Gastroesophageal sphincter (tissue), 4 donors: ENCODE measurements around the gene PTPN4. TPM values are rescaled to one million over a fixed set of nuclear protein-coding genes. Genes with fewer than 3 reads are reported as not detected.

Experiments
- ATAC-seq: fragments of 150-250 bp; one replicate; pipeline ENCODE4 v1.9.1; 2016; ENCODE audit warnings: mild to moderate bottlenecking, moderate library complexity
- H3K27ac ChIP-seq, 4 donors: fragments of 200-600 bp; sonication (generic) in 3 of 4; 1 replicate in 3 of 4; 2 replicates in 1 of 4; pipeline ENCODE4 v1.5.1; 2016 to 2019
- H3K27me3 ChIP-seq: fragments of 200-600 bp; sonication (generic); one replicate; pipeline ENCODE4 v1.5.1; 2019
- H3K36me3 ChIP-seq, 2 donors: fragments of 200-600 bp; sonication (generic); one replicate each; pipeline ENCODE4 v1.5.1; 2019; ENCODE audit warnings: control low read depth in 1 of 2
- H3K4me1 ChIP-seq, 3 donors: fragments of 200-600 bp; sonication (generic); 1 replicate in 2 of 3; 2 replicates in 1 of 3; pipeline ENCODE4 v1.5.1; 2016 to 2019; ENCODE audit warnings: control low read depth in 2 of 3
- H3K4me3 ChIP-seq, 2 donors: fragments of 200-600 bp; sonication (generic); one replicate each; pipeline ENCODE4 v1.5.1; 2019; ENCODE audit warnings: mild to moderate bottlenecking in 1 of 2, moderate library complexity in 1 of 2
- H3K9me3 ChIP-seq, 3 donors: fragments of 200-600 bp; sonication (generic); one replicate each; pipeline ENCODE4 v1.5.1; 2017 to 2019; ENCODE audit warnings: control low read depth in 2 of 3
- EP300 ChIP-seq: sonication (generic); formaldehyde crosslinking; IDR thresholded peaks from one replicate; pipeline ENCODE4 v1.6.1; 2017; ENCODE audit warnings: antibody characterized with exemption, mild to moderate bottlenecking
- POLR2A ChIP-seq, 2 donors: fragments of 450-650 bp; IDR thresholded peaks; one replicate each; pipeline ENCODE4 v1.6.1; 2017; ENCODE audit warnings: antibody characterized with exemption in 2 of 2, mild to moderate bottlenecking in 2 of 2, moderate library complexity in 1 of 2
- POLR2AphosphoS5 ChIP-seq: sonication (generic); formaldehyde crosslinking; IDR thresholded peaks from one replicate; pipeline ENCODE4 v1.6.1; 2017; ENCODE audit warnings: antibody characterized with exemption
- WGBS, 2 donors: methylation state at CpG; one replicate each; pipeline ENCODE4 v1.1.5; 2018; ENCODE audit warnings: low coverage in 1 of 2; 5-methylcytosine and 5-hydroxymethylcytosine counted together
- total RNA-seq, 4 donors: library from RNA; depleted of rRNA; stranded (reverse); fragments of >200 nt; gene quantifications; one replicate each; pipeline ENCODE4 v1.1.0, GENCODE V29; 2016
- TF ChIP-seq, protein P1 (sequence below), 4 experiments: fragments of 200-600 bp in 2 of 4; fragments of 450-650 bp in 2 of 4; sonication (generic) in 1 of 4; IDR thresholded peaks; one replicate each; pipeline ENCODE4 v1.5.1; 2017 to 2019; ENCODE audit warnings: antibody characterized with exemption in 4 of 4, mild to moderate bottlenecking in 2 of 4, moderate library complexity in 2 of 4

Gene PTPN4
- total RNA-seq, 4 donors from 2014 or later: 15.6 to 50.1 (median 30.7) TPM

GRCh38 chr2:119746836-119747686 lies 12.7 kb upstream of the PTPN4 start:
- H3K4me1 ChIP-seq: no peaks in the 10 kb centered on the region
- no peaks in the 10 kb centered on the region for H3K9me3 ChIP-seq
- H3K36me3 ChIP-seq: no peaks in the 10 kb centered on the region
- TF ChIP-seq EP300 (no peak), POLR2AphosphoS5 (no peak), POLR2A (IDR thresholded peaks at IDR 0.05) (no peak)
- TF ChIP-seq, protein P1, sequence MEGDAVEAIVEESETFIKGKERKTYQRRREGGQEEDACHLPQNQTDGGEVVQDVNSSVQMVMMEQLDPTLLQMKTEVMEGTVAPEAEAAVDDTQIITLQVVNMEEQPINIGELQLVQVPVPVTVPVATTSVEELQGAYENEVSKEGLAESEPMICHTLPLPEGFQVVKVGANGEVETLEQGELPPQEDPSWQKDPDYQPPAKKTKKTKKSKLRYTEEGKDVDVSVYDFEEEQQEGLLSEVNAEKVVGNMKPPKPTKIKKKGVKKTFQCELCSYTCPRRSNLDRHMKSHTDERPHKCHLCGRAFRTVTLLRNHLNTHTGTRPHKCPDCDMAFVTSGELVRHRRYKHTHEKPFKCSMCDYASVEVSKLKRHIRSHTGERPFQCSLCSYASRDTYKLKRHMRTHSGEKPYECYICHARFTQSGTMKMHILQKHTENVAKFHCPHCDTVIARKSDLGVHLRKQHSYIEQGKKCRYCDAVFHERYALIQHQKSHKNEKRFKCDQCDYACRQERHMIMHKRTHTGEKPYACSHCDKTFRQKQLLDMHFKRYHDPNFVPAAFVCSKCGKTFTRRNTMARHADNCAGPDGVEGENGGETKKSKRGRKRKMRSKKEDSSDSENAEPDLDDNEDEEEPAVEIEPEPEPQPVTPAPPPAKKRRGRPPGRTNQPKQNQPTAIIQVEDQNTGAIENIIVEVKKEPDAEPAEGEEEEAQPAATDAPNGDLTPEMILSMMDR (IDR thresholded peaks at IDR 0.05): no peak
- 78 to 79% methylated on average over 7 to 11 of the region's 15 CpGs for WGBS, 2 donors
- no peak overlapping the region for H3K4me3 ChIP-seq
- no peaks in the 10 kb centered on the region for H3K27me3 ChIP-seq
- no peak overlapping the region for H3K27ac ChIP-seq
- ATAC-seq: peak; percentile 25

DNA sequence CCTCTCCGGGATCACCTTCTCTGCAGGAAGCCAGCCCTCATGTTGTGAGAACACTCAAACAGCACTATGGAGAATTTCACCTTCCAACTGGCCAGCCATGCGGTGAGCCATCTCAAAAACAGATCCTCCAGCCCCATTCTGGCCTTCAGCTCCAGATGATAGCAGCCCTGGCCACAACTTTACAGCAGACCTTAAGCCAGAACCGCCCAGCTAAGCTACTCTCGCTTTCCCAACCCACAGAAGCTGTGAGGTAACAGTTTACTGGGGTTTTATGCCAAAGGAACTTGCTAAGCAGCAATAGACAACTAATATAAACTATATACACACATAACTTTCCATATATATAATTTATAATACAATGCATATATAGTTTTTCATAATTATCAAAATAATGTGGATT lies 11.6 kb upstream of the PTPN4 start:
- 81 to 89% methylated on average over 3 to 4 of the region's 4 CpGs for WGBS, 2 donors
- H3K36me3 ChIP-seq: no peaks in the 10 kb centered on the region
- no peak for TF ChIP-seq POLR2A (IDR thresholded peaks at IDR 0.05)
- TF ChIP-seq POLR2AphosphoS5: no peak
- TF ChIP-seq, protein P1 (IDR thresholded peaks at IDR 0.05): no peak
- no peak for TF ChIP-seq EP300
- H3K4me3 ChIP-seq: no peak overlapping the region
- H3K4me1 ChIP-seq: no peaks in the 10 kb centered on the region
- no peak overlapping the region for H3K27ac ChIP-seq
- no peaks in the 10 kb centered on the region for H3K27me3 ChIP-seq
- H3K9me3 ChIP-seq: no peaks in the 10 kb centered on the region
- ATAC-seq: no peak

DNA sequence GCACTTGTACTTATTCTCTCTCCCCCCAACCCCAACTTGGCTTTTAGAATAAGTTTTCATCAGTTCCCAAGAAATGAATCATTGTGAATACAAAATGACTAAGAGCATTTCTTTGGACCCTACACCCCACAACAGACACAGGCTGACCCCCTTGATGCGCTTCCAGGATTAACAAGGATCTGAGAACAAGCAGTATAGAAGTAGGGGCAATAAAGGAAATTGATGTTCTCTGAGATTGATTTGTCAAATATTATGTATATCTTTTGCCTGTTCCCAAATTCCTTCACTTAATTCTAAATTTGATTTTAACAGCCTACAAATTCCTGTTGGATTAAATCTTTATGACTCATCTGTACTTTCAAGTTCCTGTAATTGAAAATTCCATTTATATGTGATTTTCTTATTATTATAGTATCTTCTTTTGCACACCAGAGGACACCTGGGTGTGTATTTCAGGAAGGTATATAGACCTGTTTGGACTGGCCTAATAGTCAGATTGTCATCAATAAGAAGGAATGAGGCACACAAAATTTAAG lies 10.2 kb upstream of the PTPN4 start:
- Histone ChIP-seq H3K4me3 (no peak overlapping the region), H3K4me1 (no peaks in the 10 kb centered on the region), H3K27ac (no peak overlapping the region), H3K27me3 (no peaks in the 10 kb centered on the region), H3K36me3 (no peaks in the 10 kb centered on the region), H3K9me3 (no peaks in the 10 kb centered on the region)
- ATAC-seq: no peak
- no peak for TF ChIP-seq POLR2AphosphoS5
- 91 to 92% methylated on average over 1 of the region's 1 CpG for WGBS, 2 donors

GRCh38 chr2:119751706-119752105 lies 8.0 kb upstream of the PTPN4 start:
- Histone ChIP-seq H3K4me1 (no peaks in the 10 kb centered on the region), H3K4me3 (no peak overlapping the region), H3K27me3 (no peaks in the 10 kb centered on the region), H3K36me3 (no peaks in the 10 kb centered on the region), H3K27ac (no peak overlapping the region), H3K9me3 (no peaks in the 10 kb centered on the region)
- ATAC-seq: no peak
- 67 to 68% methylated on average over 2 of the region's 2 CpGs for WGBS, 2 donors
- TF ChIP-seq, protein P1 (IDR thresholded peaks at IDR 0.05): no peak
- TF ChIP-seq EP300 (no peak), POLR2AphosphoS5 (no peak), POLR2A (IDR thresholded peaks at IDR 0.05) (no peak)

- ATAC-seq: peak; percentile 52
- Histone ChIP-seq H3K9me3 (no peaks in the 10 kb centered on the region), H3K36me3 (no peaks in the 10 kb centered on the region), H3K4me1 (no peaks in the 10 kb centered on the region), H3K27ac (no peak overlapping the region), H3K4me3 (no peak overlapping the region), H3K27me3 (no peaks in the 10 kb centered on the region)
- TF ChIP-seq POLR2A (IDR thresholded peaks at IDR 0.05): no peak
- no peak for TF ChIP-seq POLR2AphosphoS5
- TF ChIP-seq, protein P1 (IDR thresholded peaks at IDR 0.05): peak; percentile 15 to 72 (median 43)
- 44 to 49% methylated on average over 6 to 7 of the region's 7 CpGs for WGBS, 2 donors
These were observed 6.4 kb upstream of the PTPN4 start for GRCh38 chr2:119753041-119753929.
